Measurements from ENCODE around the gene PKNOX1. TPM values are rescaled to one million over a fixed set of nuclear protein-coding genes. Genes with fewer than 3 reads are reported as not detected.

PKNOX1 gene
- total and polyA plus RNA-seq, 9 of the 15 experiments (the other 6 are each of a cell fraction or from before 2014, with no cell fraction given) = 8.8 to 25.9 (median 13.2) TPM

GRCh38 chr21:42975886-42976608 is 1.7 kb downstream of the PKNOX1 start (continued):
- TF ChIP-seq SP2 (IDR thresholded peaks at IDR 0.05; ENCODE audit: extremely low read depth, low read depth, low read length, poor library complexity, severe bottlenecking) (no peak), EHMT2 (IDR thresholded peaks at IDR 0.05) (no peak), CEBPB (tag; IDR thresholded peaks at IDR 0.05) (peak; percentile 80), ZBTB8A (IDR thresholded peaks at IDR 0.05; ENCODE audit: partially characterized antibody) (no peak), SAFB2 (IDR thresholded peaks at IDR 0.05; ENCODE audit: borderline replicate concordance, low read depth, low read length, severe bottlenecking) (no peak), HDAC1 (IDR thresholded peaks at IDR 0.05) (no peak), ZNF12 (CRISPR knock-in tag; IDR thresholded peaks at IDR 0.05) (no peak), HMGN3 (IDR thresholded peaks at IDR 0.05; ENCODE audit: borderline replicate concordance, extremely low read depth, insufficient read length, low read depth, low read length) (no peak), CHCHD3 (CRISPR knock-in tag; IDR thresholded peaks at IDR 0.05) (no peak), E4F1 (CRISPR knock-in tag; IDR thresholded peaks at IDR 0.05; ENCODE audit: borderline replicate concordance) (peak; percentile 33; the same call in 1 of the 2 replicates), SFPQ (IDR thresholded peaks at IDR 0.05; ENCODE audit: low read depth, low read length) (no peak), CEBPG (CRISPR knock-in tag; IDR thresholded peaks at IDR 0.05) (peak; percentile 26; the same call in 1 of the 2 replicates), CEBPG (tag; conservative IDR thresholded peaks at IDR 0.05 in 1 of 2, IDR thresholded peaks at IDR 0.05 in 1 of 2) (peak; percentile 59 to 80), CC2D1A (IDR thresholded peaks at IDR 0.05) (no peak)

All from K562 (cell line).